HG03196 (cell line): ENCODE data around the gene ANKZF1.

Experiments used
- ATAC-seq: cut with Tn5 transposase; IDR thresholded peaks from one replicate; pipeline ENCODE4 v1.9.1; 2021; ENCODE audit not compliant: unreplicated experiment

Gene ANKZF1

GRCh38 chr2:219279916-219280516, 50.4 kb downstream of the ANKZF1 start:
- no peak for ATAC-seq

- no peak for ATAC-seq
These were observed 51.0 kb downstream of the ANKZF1 start for GRCh38 chr2:219280651-219281050.

GRCh38 chr2:219281588-219281987, 52.0 kb downstream of the ANKZF1 start:
- no peak for ATAC-seq

- ATAC-seq: no peak
These were observed 52.8 kb downstream of the ANKZF1 start for GRCh38 chr2:219282375-219282774.

- ATAC-seq: no peak
These were observed 53.5 kb downstream of the ANKZF1 start for GRCh38 chr2:219282943-219283581.

DNA sequence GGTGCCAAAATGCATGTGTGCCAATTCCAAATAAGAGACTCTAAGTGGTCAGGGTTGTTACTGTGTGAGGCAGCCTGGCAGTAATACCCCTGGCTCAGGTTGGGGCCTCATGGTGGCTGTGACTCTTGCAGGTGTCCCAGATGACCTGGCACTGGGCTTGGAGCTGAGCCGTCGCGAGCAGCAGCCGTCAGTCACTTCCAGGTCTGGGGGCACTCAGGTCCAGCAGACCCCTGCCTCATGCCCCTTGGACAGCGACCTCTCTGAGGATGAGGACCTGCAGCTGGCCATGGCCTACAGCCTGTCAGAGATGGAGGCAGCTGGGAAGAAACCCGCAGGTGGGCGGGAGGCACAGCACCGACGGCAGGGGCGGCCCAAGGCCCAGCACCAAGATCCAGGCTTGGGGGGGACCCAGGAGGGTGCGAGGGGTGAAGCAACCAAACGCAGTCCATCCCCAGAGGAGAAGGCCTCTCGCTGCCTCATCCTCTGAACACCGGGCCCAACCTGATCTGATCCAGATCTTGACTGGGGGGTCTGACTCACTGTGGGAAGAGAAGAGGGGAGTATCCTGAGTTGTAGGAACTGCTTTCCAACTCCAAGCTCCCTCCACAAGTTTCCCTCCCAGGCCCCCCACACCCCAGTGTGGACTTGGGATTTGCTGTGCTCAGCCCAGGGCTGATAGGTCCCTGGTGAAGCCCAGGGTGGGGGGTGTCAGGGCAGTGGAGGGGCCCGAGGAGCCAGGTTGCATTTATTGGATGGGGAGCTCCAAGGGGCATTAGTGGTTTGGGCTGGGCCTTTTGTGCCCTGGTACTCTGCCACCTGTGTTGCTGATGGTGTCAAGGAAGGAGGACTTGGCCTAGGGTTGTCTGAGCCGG, 55.1 kb downstream of the ANKZF1 start:
- no peak for ATAC-seq

GRCh38 chr2:219285373-219285735, 55.7 kb downstream of the ANKZF1 start:
- no peak for ATAC-seq

GRCh38 chr2:219285894-219286425, 56.4 kb downstream of the ANKZF1 start:
- no peak for ATAC-seq
